Measurements from ENCODE around the gene BCAS3. TPM values are rescaled to one million over a fixed set of nuclear protein-coding genes. Genes with fewer than 3 reads are reported as not detected.

Gene BCAS3
- polyA plus RNA-seq, 1 donor from 2014 or later = 21.6 TPM

- H3K9me2 ChIP-seq (ENCODE audit: insufficient read depth, low read length) = no peaks in the 10 kb centered on the region
- no peaks in the 10 kb centered on the region for H3K36me3 ChIP-seq (ENCODE audit: insufficient read depth, low read length)
- no peak overlapping the region for H3K4me2 ChIP-seq (ENCODE audit: low read length)
- H3K27ac ChIP-seq (ENCODE audit: low read length) = no peak overlapping the region
- TF ChIP-seq RAD21 (conservative IDR thresholded peaks at IDR 0.05) (no peak), MXI1 (conservative IDR thresholded peaks at IDR 0.05; ENCODE audit: poor library complexity, severe bottlenecking) (no peak), EP300 (conservative IDR thresholded peaks at IDR 0.05; ENCODE audit: poor library complexity, severe bottlenecking) (no peak), TAF1 (IDR thresholded peaks at IDR 0.05; ENCODE audit: low read depth) (no peak), EZH2 (IDR thresholded peaks at IDR 0.05; ENCODE audit: borderline replicate concordance, insufficient read depth, low read length, poor library complexity, severe bottlenecking) (no peak), POLR2AphosphoS5 (IDR thresholded peaks at IDR 0.05) (no peak), CTCF (IDR thresholded peaks at IDR 0.05; ENCODE audit: poor library complexity, severe bottlenecking) (no peak), REST (IDR thresholded peaks at IDR 0.05; ENCODE audit: borderline replicate concordance) (no peak), SMC3 (conservative IDR thresholded peaks at IDR 0.05; ENCODE audit: poor library complexity) (no peak)
- H3K4me3 ChIP-seq (ENCODE audit: low read length) = no peak overlapping the region
- no peaks in the 10 kb centered on the region for H3K79me2 ChIP-seq (replicated peaks; ENCODE audit: insufficient read depth, low read length)
- H3K9ac ChIP-seq (ENCODE audit: low read length) = no peak overlapping the region
- H3F3A ChIP-seq (ENCODE audit: insufficient read depth, low read length, poor library complexity, severe bottlenecking) = no peaks in the 10 kb centered on the region
- H4K20me1 ChIP-seq (ENCODE audit: insufficient read depth) = no peaks in the 10 kb centered on the region
- H2AFZ ChIP-seq (ENCODE audit: low read depth, low read length) = no peak overlapping the region
- no peaks in the 10 kb centered on the region for H3K9me3 ChIP-seq (ENCODE audit: low read length)
- no peaks in the 10 kb centered on the region for H3K27me3 ChIP-seq (ENCODE audit: insufficient read depth, low read depth, low read length)
Observed at GRCh38 chr17:61302953-61303816, 625.5 kb downstream of the BCAS3 start.

GRCh38 chr17:61303817-61304096, 626.1 kb downstream of the BCAS3 start:
- H3K9ac ChIP-seq (ENCODE audit: low read length) = no peak overlapping the region

More at GRCh38 chr17:61303817-61304096, 626.1 kb downstream of the BCAS3 start:
- Histone ChIP-seq H3K4me3 (ENCODE audit: low read length) (no peak overlapping the region), H3K79me2 (replicated peaks; ENCODE audit: insufficient read depth, low read length) (no peaks in the 10 kb centered on the region), H3K4me2 (ENCODE audit: low read length) (no peak overlapping the region), H3K27me3 (ENCODE audit: insufficient read depth, low read depth, low read length) (no peaks in the 10 kb centered on the region), H4K20me1 (ENCODE audit: insufficient read depth) (no peaks in the 10 kb centered on the region), H3K36me3 (ENCODE audit: insufficient read depth, low read length) (no peaks in the 10 kb centered on the region), H2AFZ (ENCODE audit: low read depth, low read length) (no peak overlapping the region), H3K27ac (ENCODE audit: low read length) (no peak overlapping the region), H3K9me3 (ENCODE audit: low read length) (no peaks in the 10 kb centered on the region), H3K9me2 (ENCODE audit: insufficient read depth, low read length) (no peaks in the 10 kb centered on the region), H3F3A (ENCODE audit: insufficient read depth, low read length, poor library complexity, severe bottlenecking) (no peaks in the 10 kb centered on the region)
- TF ChIP-seq TAF1 (IDR thresholded peaks at IDR 0.05; ENCODE audit: low read depth) (no peak), RAD21 (conservative IDR thresholded peaks at IDR 0.05) (no peak), EP300 (conservative IDR thresholded peaks at IDR 0.05; ENCODE audit: poor library complexity, severe bottlenecking) (no peak), SMC3 (conservative IDR thresholded peaks at IDR 0.05; ENCODE audit: poor library complexity) (no peak), REST (IDR thresholded peaks at IDR 0.05; ENCODE audit: borderline replicate concordance) (no peak), MXI1 (conservative IDR thresholded peaks at IDR 0.05; ENCODE audit: poor library complexity, severe bottlenecking) (no peak), POLR2AphosphoS5 (IDR thresholded peaks at IDR 0.05) (no peak), CTCF (IDR thresholded peaks at IDR 0.05; ENCODE audit: poor library complexity, severe bottlenecking) (no peak)
